Left cardiac atrium (tissue), 4 donors: ENCODE data around the gene KIAA1328. TPM values are rescaled to one million over a fixed set of nuclear protein-coding genes. Genes with fewer than 3 reads are reported as not detected.
"Not testable (repeated sequence)": the region's sequence is repeated elsewhere in the genome, so short reads cannot be mapped to it uniquely, and the experiment has no call there.

Source experiments
- ATAC-seq, 2 donors: fragments of 200-7000 bp; cut with Tn5 transposase; one replicate each; pipeline ENCODE4 v1.9.1; 2020; ENCODE audit warnings: mild to moderate bottlenecking in 2 of 2, moderate library complexity in 2 of 2
- DNase-seq: peaks from one replicate; pipeline ENCODE4 v3.0.0-alpha.2; 2020
- intact Hi-C, 2 donors: fragments of 100-400 bp; cut with DNase I; formaldehyde crosslinking; loops; one replicate each; pipeline versions ENCODE4 v1.14.1 to v1.15.1; 2022 to 2023
- total RNA-seq, 2 donors: library from RNA; stranded (reverse); fragmentation: NEBNext Ultra II Directional; extraction: Animal tissue kit (Norgen Biotek cat#: 25700); gene quantifications; one replicate each; pipeline ENCODE4 v1.2.1, GENCODE V29; 2021
- donor health status: DM: no; HTN: yes; CAD: no.
- donor health status: DM: no; HTN: yes; CAD: no; lungs with severe emphysema.
- donor health status: DM: yes; HTN: yes; CAD: no.
- donor health status: Dilated cardiomyopathy.

Gene KIAA1328
- total RNA-seq, 2 donors from 2014 or later: 5.4 to 6.5 TPM

- DNase-seq: no peak
- intact Hi-C loops: no loop called here
- ATAC-seq: no peak
These were observed 38.1 kb downstream of the KIAA1328 start for GRCh38 chr18:36867056-36867455.

GRCh38 chr18:36871801-36872200 is 42.9 kb downstream of the KIAA1328 start:
- intact Hi-C loops: no loop called here
- ATAC-seq (no peak), DNase-seq (no peak)

GRCh38 chr18:36872329-36872728 is 43.4 kb downstream of the KIAA1328 start:
- intact Hi-C loops: no loop called here
- DNase-seq (no peak), ATAC-seq (no peak)

- DNase-seq, intact Hi-C loops, ATAC-seq: not testable (repeated sequence)
These were observed 44.9 kb downstream of the KIAA1328 start for GRCh38 chr18:36873826-36874225.

GRCh38 chr18:36879796-36880195 is 50.9 kb downstream of the KIAA1328 start:
- DNase-seq, ATAC-seq, intact Hi-C loops: not testable (repeated sequence)

- intact Hi-C loops: no loop called here
- ATAC-seq (no peak), DNase-seq (no peak)
These were observed 57.1 kb downstream of the KIAA1328 start for GRCh38 chr18:36885981-36886380.

GRCh38 chr18:36887114-36887513 is 58.2 kb downstream of the KIAA1328 start:
- intact Hi-C loops: no loop called here
- ATAC-seq (no peak), DNase-seq (no peak)

- ATAC-seq: no peak
- intact Hi-C loops: no loop called here
- DNase-seq: no peak
These were observed 58.9 kb downstream of the KIAA1328 start for GRCh38 chr18:36887864-36888263.

GRCh38 chr18:36888778-36889177 is 59.9 kb downstream of the KIAA1328 start:
- DNase-seq: no peak
- intact Hi-C loops: no loop called here
- no peak for ATAC-seq

- peak in 1 of 2 donors; percentile 46 for ATAC-seq
- no peak for DNase-seq
- intact Hi-C loops: no loop called here
These were observed 60.4 kb downstream of the KIAA1328 start for GRCh38 chr18:36889321-36889720.

GRCh38 chr18:36889742-36890141 is 60.8 kb downstream of the KIAA1328 start:
- ATAC-seq (no peak), DNase-seq (no peak)
- intact Hi-C loops: no loop called here

- DNase-seq: no peak
- no peak for ATAC-seq
- intact Hi-C loops: no loop called here
These were observed 61.7 kb downstream of the KIAA1328 start for GRCh38 chr18:36890598-36890997.

GRCh38 chr18:36893227-36893626 is 64.3 kb downstream of the KIAA1328 start:
- DNase-seq: no peak
- no peak for ATAC-seq
- intact Hi-C loops: no loop called here

GRCh38 chr18:36895606-36896005 is 66.7 kb downstream of the KIAA1328 start:
- no peak for ATAC-seq
- intact Hi-C loops: no loop called here
- DNase-seq: no peak

- ATAC-seq (no peak), DNase-seq (no peak)
- intact Hi-C loops: no loop called here
These were observed 68.3 kb downstream of the KIAA1328 start for GRCh38 chr18:36897253-36897652.

- intact Hi-C loops: no loop called here
- DNase-seq (no peak), ATAC-seq (no peak)
These were observed 70.4 kb downstream of the KIAA1328 start for GRCh38 chr18:36899289-36899688.

- no peak for DNase-seq
- intact Hi-C loops: no loop called here
- ATAC-seq: no peak
These were observed 71.5 kb downstream of the KIAA1328 start for GRCh38 chr18:36900466-36900865.

GRCh38 chr18:36901277-36901701 is 72.4 kb downstream of the KIAA1328 start:
- ATAC-seq (no peak), DNase-seq (no peak)
- intact Hi-C loops: no loop called here

GRCh38 chr18:36903215-36903928 is 74.4 kb downstream of the KIAA1328 start:
- no peak for ATAC-seq
- DNase-seq: no peak

GRCh38 chr18:36905571-36905970 is 76.6 kb downstream of the KIAA1328 start:
- DNase-seq (no peak), ATAC-seq (no peak)
- intact Hi-C loops: no loop called here

More at GRCh38 chr18:36903215-36903928, 74.4 kb downstream of the KIAA1328 start:
- intact Hi-C loops: no loop called here

GRCh38 chr18:36909282-36909681 is 80.4 kb downstream of the KIAA1328 start:
- intact Hi-C loops, ATAC-seq, DNase-seq: not testable (repeated sequence)
